Adrenal gland (tissue), 12 donors: ENCODE results near the gene CES2. TPM values are rescaled to one million over a fixed set of nuclear protein-coding genes. Genes with fewer than 3 reads are reported as not detected.

Experiments
- DNase-seq, 7 donors: peaks; one replicate each; pipeline ENCODE4 v3.0.0-alpha.2; 2019 to 2020
- H3K27ac ChIP-seq, 5 donors: fragments of 200-600 bp; sonication (generic) in 4 of 5; 1 replicate in 3 of 5; 2 replicates in 2 of 5; pipeline versions ENCODE4 v1.5.1 to v1.8.0; 2016 to 2020; ENCODE audit warnings: mild to moderate bottlenecking in 1 of 5
- H3K27me3 ChIP-seq: fragments of 200-600 bp; 2 replicates; pipeline ENCODE4 v1.8.0; 2021
- H3K36me3 ChIP-seq, 2 donors: fragments of 200-600 bp; replicated peaks in 1 of 2; 1 replicate in 1 of 2; 2 replicates in 1 of 2; pipeline versions ENCODE4 v1.5.1 to v1.8.0; 2018 to 2022
- H3K4me1 ChIP-seq, 2 donors: fragments of 200-600 bp; replicated peaks in 1 of 2; 1 replicate in 1 of 2; 2 replicates in 1 of 2; pipeline versions ENCODE4 v1.5.1 to v1.8.0; 2018 to 2021
- H3K4me3 ChIP-seq, 4 donors: fragments of 200-600 bp; sonication (generic) in 3 of 4; one replicate each; pipeline ENCODE4 v1.5.1; 2016 to 2018
- H3K9me3 ChIP-seq, 3 donors: fragments of 200-600 bp; sonication (generic) in 1 of 3; replicated peaks in 1 of 3; 1 replicate in 2 of 3; 2 replicates in 1 of 3; pipeline versions ENCODE4 v1.5.1 to v1.8.0; 2016 to 2021
- CTCF ChIP-seq, 6 experiments: fragments of 450-650 bp in 4 of 6; fragments of 200-600 bp in 2 of 6; sonication (generic) in 1 of 6; IDR thresholded peaks; 1 replicate in 5 of 6; 2 replicates in 1 of 6; pipeline versions ENCODE4 v1.5.1 to v1.8.0; 2016 to 2021; ENCODE audit warnings: antibody characterized with exemption in 6 of 6, mild to moderate bottlenecking in 2 of 6, moderate library complexity in 1 of 6
- POLR2A ChIP-seq, 2 donors: fragments of 450-650 bp; IDR thresholded peaks; one replicate each; pipeline ENCODE4 v1.6.1; 2017; ENCODE audit warnings: antibody characterized with exemption in 2 of 2, mild to moderate bottlenecking in 2 of 2, moderate library complexity in 1 of 2
- WGBS, 4 donors: extraction: QIAGEN DNeasy Blood & Tissue Kit in 2 of 4; methylation state at CpG; one replicate each; pipeline versions ENCODE4 v1.1.5 to v1.1.7; 2013 to 2017; 5-methylcytosine and 5-hydroxymethylcytosine counted together
- intact Hi-C, 2 donors: fragments of 100-400 bp; cut with DNase I; formaldehyde crosslinking; loops; one replicate each; pipeline versions ENCODE4 v1.14.1 to v1.15.0; 2022 to 2023
- polyA plus RNA-seq, 3 donors: library from polyadenylated mRNA; stranded (reverse); fragments of 200-250 nt in 2 of 3; fragments of 350-450 nt in 1 of 3; fragmentation: Illumina TruSeq in 1 of 3; extraction: RNeasy Lipid Tissue Mini Kit (QIAGEN cat#74804) in 1 of 3; gene quantifications; one replicate each; pipeline ENCODE4 v1.2.3, GENCODE V29; 2013 to 2014
- total RNA-seq, 9 donors: library from RNA; depleted of rRNA in 4 of 9; stranded (reverse); fragments of >200 nt in 4 of 9; fragments of 120-200 nt in 1 of 9; fragmentation: NEBNext Ultra II Directional in 1 of 9; extraction: Animal tissue kit (Norgen Biotek cat#: 25700) in 1 of 9; gene quantifications; one replicate each; pipeline versions ENCODE4 v1.1.0 to v1.2.4, GENCODE V29; 2013 to 2023
- donor health status: healthy with polysubstance abuse.
- donor health status: Bipolar disorder and iron deficiency.
- donor health status: DM: yes; HTN: yes; CAD: no.
- donor health status: DM: no; HTN: no; CAD: no.
- donor health status: DM: no; HTN: no; CAD: no.
- donor health status: DM: yes; HTN: yes; CAD: no.

Gene CES2
- total and polyA plus RNA-seq, 12 donors: 25.6 to 133 (median 85.3) TPM

- 53 to 76% (median 56%) methylated on average over 5 of the region's 5 CpGs for WGBS, 4 donors
- Histone ChIP-seq H3K4me3 (no peak overlapping the region), H3K27me3 (no peaks in the 10 kb centered on the region), H3K36me3 (no peaks in the 10 kb centered on the region), H3K27ac (no peak overlapping the region), H3K9me3 (no peaks in the 10 kb centered on the region), H3K4me1 (no peaks in the 10 kb centered on the region)
- no peak for DNase-seq
- TF ChIP-seq POLR2A (IDR thresholded peaks at IDR 0.05) (no peak), CTCF (IDR thresholded peaks at IDR 0.05) (no peak)
- intact Hi-C loops: no loop called here
These were observed 26.6 kb downstream of the CES2 start for GRCh38 chr16:66961914-66962313.

GRCh38 chr16:66964049-66964448 lies 28.7 kb downstream of the CES2 start:
- Histone ChIP-seq H3K4me1 (peaks cover 0 to 5% of the 10 kb centered on the region in 2 donors), H3K4me3 (no peak overlapping the region), H3K9me3 (no peaks in the 10 kb centered on the region), H3K27me3 (no peaks in the 10 kb centered on the region), H3K27ac (no peak overlapping the region), H3K36me3 (no peaks in the 10 kb centered on the region)
- intact Hi-C loops: no loop called here
- TF ChIP-seq POLR2A (IDR thresholded peaks at IDR 0.05) (no peak), CTCF (IDR thresholded peaks at IDR 0.05) (no peak)
- whole genome bisulfite sequencing, 4 donors: 64 to 71% (median 71%) methylated on average over 3 to 6 of the region's 6 CpGs; no CpG with 5 or more reads in 1 of the 4 donors
- DNase-seq: no peak

GRCh38 chr16:66968847-66969246 lies 33.5 kb downstream of the CES2 start:
- H3K4me1 ChIP-seq: peaks cover 0 to 5% of the 10 kb centered on the region in 2 donors
- TF ChIP-seq POLR2A (IDR thresholded peaks at IDR 0.05) (no peak), CTCF (IDR thresholded peaks at IDR 0.05) (no peak)
- intact Hi-C loops: no loop called here
- no peaks in the 10 kb centered on the region for H3K9me3 ChIP-seq
- H3K27me3 ChIP-seq: no peaks in the 10 kb centered on the region
- peak overlapping the region in 1 of 5 donors; percentile 22 for H3K27ac ChIP-seq
- no peak overlapping the region for H3K4me3 ChIP-seq
- DNase-seq: peak in 6 of 7 donors; percentile 74 to 86 (median 80)
- 43 to 67% (median 53%) methylated on average over 1 to 5 of the region's 5 CpGs for WGBS, 4 donors
- H3K36me3 ChIP-seq: no peaks in the 10 kb centered on the region

GRCh38 chr16:66970775-66971720 lies 35.7 kb downstream of the CES2 start:
- Histone ChIP-seq H3K27me3 (no peaks in the 10 kb centered on the region), H3K4me3 (no peak overlapping the region), H3K27ac (no peak overlapping the region), H3K4me1 (peaks cover 0 to 5% of the 10 kb centered on the region in 2 donors), H3K36me3 (no peaks in the 10 kb centered on the region), H3K9me3 (no peaks in the 10 kb centered on the region)
- DNase-seq: no peak
- intact Hi-C loops: no loop called here
- WGBS, 4 donors: 76 to 86% (median 78%) methylated on average over 6 to 10 of the region's 10 CpGs
- no peak for TF ChIP-seq POLR2A (IDR thresholded peaks at IDR 0.05)
- TF ChIP-seq CTCF (IDR thresholded peaks at IDR 0.05): no peak
